ENCODE results near the gene SH2D6. TPM values are rescaled to one million over a fixed set of nuclear protein-coding genes. Genes with fewer than 3 reads are reported as not detected.

The SH2D6 gene
- total RNA-seq, 4 donors from 2014 or later: 7.6 to 14.2 (median 11.4) TPM; not detected in 1

DNA sequence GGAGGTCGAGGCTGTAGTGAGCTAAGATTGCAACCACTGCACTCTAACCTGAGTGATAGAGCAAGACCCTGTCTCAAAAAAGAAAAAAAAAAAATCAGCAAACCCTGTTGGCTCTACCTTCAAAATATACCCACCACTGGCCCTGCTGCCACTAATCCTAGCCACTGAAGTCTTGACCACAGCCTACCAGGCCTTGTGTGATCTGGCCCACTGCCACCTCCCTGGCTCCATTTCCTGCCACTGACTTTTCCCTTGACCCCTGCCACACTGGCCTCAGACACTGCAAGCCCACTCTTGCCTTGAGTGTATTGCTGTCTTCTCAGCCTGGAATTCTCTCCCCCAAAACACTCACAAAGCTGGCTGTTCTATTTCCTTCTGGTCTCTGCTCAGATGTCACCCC is 33.7 kb downstream of the SH2D6 start:
- TF ChIP-seq CTCF (IDR thresholded peaks at IDR 0.05) (no peak), POLR2AphosphoS5 (IDR thresholded peaks at IDR 0.05) (no peak), POLR2A (IDR thresholded peaks at IDR 0.05) (no peak), EP300 (IDR thresholded peaks at IDR 0.05; ENCODE audit: low read depth) (no peak)
- WGBS, 2 donors (ENCODE audit: low coverage in 1 of 2): 67 to 80% methylated on average over 1 of the region's 1 CpG
- Histone ChIP-seq H3K27ac (no peak overlapping the region), H3K36me3 (no peaks in the 10 kb centered on the region), H3K9me3 (no peaks in the 10 kb centered on the region), H3K27me3 (no peaks in the 10 kb centered on the region), H3K4me1 (no peaks in the 10 kb centered on the region), H3K4me3 (no peak overlapping the region)
- intact Hi-C loops (cut with DNase I; ENCODE audit: low total_unique reads): no loop called here
- no peak for DNase-seq
- in situ Hi-C loops (cut with MboI; ENCODE audit: low pct_ligation_motif_present in 1 of 4, low pct_unique_long_range_greater_than_20kb in 1 of 4, low sequenced_read_pairs in 3 of 4): no loop called here

GRCh38 chr2:85453571-85453970 is 35.1 kb downstream of the SH2D6 start:
- Histone ChIP-seq H3K27me3 (no peaks in the 10 kb centered on the region), H3K27ac (no peak overlapping the region), H3K4me1 (peaks cover 0 to 7% (median 2%) of the 10 kb centered on the region in 4 donors), H3K36me3 (no peaks in the 10 kb centered on the region), H3K9me3 (no peaks in the 10 kb centered on the region), H3K4me3 (no peak overlapping the region)
- TF ChIP-seq CTCF (IDR thresholded peaks at IDR 0.05): no peak
- TF ChIP-seq EP300 (IDR thresholded peaks at IDR 0.05; ENCODE audit: low read depth): no peak
- TF ChIP-seq POLR2A (IDR thresholded peaks at IDR 0.05): no peak
- TF ChIP-seq POLR2AphosphoS5 (IDR thresholded peaks at IDR 0.05): no peak
- intact Hi-C loops (cut with DNase I; ENCODE audit: low total_unique reads): no loop called here
- no peak for DNase-seq
- 61 to 78% methylated on average over 5 to 7 of the region's 7 CpGs for WGBS, 2 donors (ENCODE audit: low coverage in 1 of 2)
- in situ Hi-C loops (cut with MboI; ENCODE audit: low pct_ligation_motif_present in 1 of 4, low pct_unique_long_range_greater_than_20kb in 1 of 4, low sequenced_read_pairs in 3 of 4): no loop called here

- in situ Hi-C loops (cut with MboI; ENCODE audit: low pct_ligation_motif_present in 1 of 4, low pct_unique_long_range_greater_than_20kb in 1 of 4, low sequenced_read_pairs in 3 of 4): no loop called here
- H3K9me3 ChIP-seq: no peaks in the 10 kb centered on the region
- DNase-seq: no peak
Measured at GRCh38 chr2:85455552-85456090, 37.1 kb downstream of the SH2D6 start.

GRCh38 chr2:85457043-85457442 is 38.5 kb downstream of the SH2D6 start:
- in situ Hi-C loops (cut with MboI; ENCODE audit: low pct_ligation_motif_present in 1 of 4, low pct_unique_long_range_greater_than_20kb in 1 of 4, low sequenced_read_pairs in 3 of 4) (no loop called here), intact Hi-C loops (cut with DNase I; ENCODE audit: low total_unique reads) (no loop called here)
- WGBS, 2 donors (ENCODE audit: low coverage in 1 of 2): 72 to 95% methylated on average over 4 to 5 of the region's 5 CpGs

More at GRCh38 chr2:85455552-85456090, 37.1 kb downstream of the SH2D6 start:
- Histone ChIP-seq H3K27me3 (no peaks in the 10 kb centered on the region), H3K36me3 (no peaks in the 10 kb centered on the region), H3K27ac (no peak overlapping the region), H3K4me1 (peaks cover 0 to 7% (median 2%) of the 10 kb centered on the region in 4 donors), H3K4me3 (no peak overlapping the region)
- TF ChIP-seq EP300 (IDR thresholded peaks at IDR 0.05; ENCODE audit: low read depth) (no peak), POLR2A (IDR thresholded peaks at IDR 0.05) (no peak), POLR2AphosphoS5 (IDR thresholded peaks at IDR 0.05) (no peak), CTCF (IDR thresholded peaks at IDR 0.05) (peak in 1 of 5 experiments; percentile 20)
- 62% methylated on average over 1 of the region's 1 CpG; no CpG with 5 or more reads in 1 of the 2 donors for WGBS, 2 donors (ENCODE audit: low coverage in 1 of 2)
- intact Hi-C loops (cut with DNase I; ENCODE audit: low total_unique reads): no loop called here

More at GRCh38 chr2:85457043-85457442, 38.5 kb downstream of the SH2D6 start:
- H3K9me3 ChIP-seq: no peaks in the 10 kb centered on the region
- no peaks in the 10 kb centered on the region for H3K36me3 ChIP-seq
- no peak overlapping the region for H3K27ac ChIP-seq
- TF ChIP-seq POLR2AphosphoS5 (IDR thresholded peaks at IDR 0.05) (no peak), POLR2A (IDR thresholded peaks at IDR 0.05) (no peak), EP300 (IDR thresholded peaks at IDR 0.05; ENCODE audit: low read depth) (no peak), CTCF (IDR thresholded peaks at IDR 0.05) (no peak)
- no peak overlapping the region for H3K4me3 ChIP-seq
- no peaks in the 10 kb centered on the region for H3K27me3 ChIP-seq
- DNase-seq: no peak
- H3K4me1 ChIP-seq: peaks cover 0 to 7% (median 2%) of the 10 kb centered on the region in 4 donors
